Breast epithelium (tissue), 3 donors: Measurements from ENCODE around the gene MTG1.
"Not testable (repeated sequence)": the region's sequence is repeated elsewhere in the genome, so short reads cannot be mapped to it uniquely, and the experiment has no call there.

Experiments
- POLR2AphosphoS5 ChIP-seq, 3 donors: sonication (generic); formaldehyde crosslinking; IDR thresholded peaks; one replicate each; pipeline ENCODE4 v1.6.1; 2017; ENCODE audit warnings: antibody characterized with exemption in 3 of 3
- TF ChIP-seq, protein P1 (sequence below), 3 donors: fragments of 450-650 bp; IDR thresholded peaks; one replicate each; pipeline ENCODE4 v1.5.1; 2016 to 2017; ENCODE audit warnings: antibody characterized with exemption in 3 of 3, mild to moderate bottlenecking in 3 of 3, moderate library complexity in 3 of 3

DNA sequence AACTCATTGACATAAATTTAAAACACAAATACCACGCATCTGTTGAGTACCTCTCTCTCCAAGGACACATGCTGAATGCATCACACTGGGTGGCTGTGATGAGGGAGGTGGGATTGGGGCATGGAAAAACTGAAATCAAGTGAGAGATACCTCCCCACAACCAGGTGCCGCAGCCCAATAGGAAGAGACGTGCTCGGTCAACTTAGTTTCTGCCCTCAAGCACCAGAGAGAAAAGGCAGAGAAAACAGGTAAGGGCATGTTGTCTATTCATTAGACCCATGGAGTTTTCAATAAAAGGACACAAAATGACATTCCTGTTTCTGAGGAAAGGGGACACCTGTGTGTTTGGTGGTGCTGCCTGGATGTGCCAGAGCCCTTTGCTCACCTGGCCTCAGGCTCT lies 35.6 kb downstream of the MTG1 start:
- not testable (repeated sequence) for TF ChIP-seq POLR2AphosphoS5 (IDR thresholded peaks at IDR 0.05)
- TF ChIP-seq, protein P1, sequence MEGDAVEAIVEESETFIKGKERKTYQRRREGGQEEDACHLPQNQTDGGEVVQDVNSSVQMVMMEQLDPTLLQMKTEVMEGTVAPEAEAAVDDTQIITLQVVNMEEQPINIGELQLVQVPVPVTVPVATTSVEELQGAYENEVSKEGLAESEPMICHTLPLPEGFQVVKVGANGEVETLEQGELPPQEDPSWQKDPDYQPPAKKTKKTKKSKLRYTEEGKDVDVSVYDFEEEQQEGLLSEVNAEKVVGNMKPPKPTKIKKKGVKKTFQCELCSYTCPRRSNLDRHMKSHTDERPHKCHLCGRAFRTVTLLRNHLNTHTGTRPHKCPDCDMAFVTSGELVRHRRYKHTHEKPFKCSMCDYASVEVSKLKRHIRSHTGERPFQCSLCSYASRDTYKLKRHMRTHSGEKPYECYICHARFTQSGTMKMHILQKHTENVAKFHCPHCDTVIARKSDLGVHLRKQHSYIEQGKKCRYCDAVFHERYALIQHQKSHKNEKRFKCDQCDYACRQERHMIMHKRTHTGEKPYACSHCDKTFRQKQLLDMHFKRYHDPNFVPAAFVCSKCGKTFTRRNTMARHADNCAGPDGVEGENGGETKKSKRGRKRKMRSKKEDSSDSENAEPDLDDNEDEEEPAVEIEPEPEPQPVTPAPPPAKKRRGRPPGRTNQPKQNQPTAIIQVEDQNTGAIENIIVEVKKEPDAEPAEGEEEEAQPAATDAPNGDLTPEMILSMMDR (IDR thresholded peaks at IDR 0.05) = not testable (repeated sequence)
